Activated T-cell treated with anti-CD3 and anti-CD28 coated beads, Interleukin-2, amount 50 U/mL, for 48 hours (primary cell): Measurements from ENCODE around the gene HTR2B.
"Not testable (repeated sequence)": the region's sequence is repeated elsewhere in the genome, so short reads cannot be mapped to it uniquely, and the experiment has no call there.

Experiments
- DNase-seq, 2 experiments: peaks; one replicate each; pipeline ENCODE4 v3.0.0-alpha.2; 2020

Gene HTR2B

GRCh38 chr2:231069379-231070054 is 55.3 kb downstream of the HTR2B start:
- DNase-seq: no peak

- no peak for DNase-seq
Measured at GRCh38 chr2:231068525-231069222, 56.2 kb downstream of the HTR2B start.

GRCh38 chr2:231067531-231067930 is 57.3 kb downstream of the HTR2B start:
- not testable (repeated sequence) for DNase-seq

- no peak for DNase-seq
Measured at GRCh38 chr2:231065966-231066365, 58.9 kb downstream of the HTR2B start.

- DNase-seq: no peak
Measured at GRCh38 chr2:231063347-231063746, 61.5 kb downstream of the HTR2B start.

- no peak for DNase-seq
Measured at GRCh38 chr2:231062776-231063175, 62.1 kb downstream of the HTR2B start.

- no peak for DNase-seq
Measured at GRCh38 chr2:231059756-231060155, 65.1 kb downstream of the HTR2B start.

- DNase-seq: no peak
Measured at GRCh38 chr2:231058761-231059550, 65.9 kb downstream of the HTR2B start.
